HFFc6 (cell line): Measurements from ENCODE around the gene PIAS4. TPM values are rescaled to one million over a fixed set of nuclear protein-coding genes. Genes with fewer than 3 reads are reported as not detected.

Experiments used
- DNase-seq: peaks from one replicate; pipeline ENCODE4 v3.0.0-alpha.2; 2018
- H3K27ac Mint-ChIP-seq: 2 replicates; pipeline ENCODE4 v1.8.0; 2020; ENCODE audit warnings: mild to moderate bottlenecking, mixed read lengths
- H3K27me3 Mint-ChIP-seq: 2 replicates; pipeline ENCODE4 v1.8.0; 2021; ENCODE audit warnings: mild to moderate bottlenecking, moderate library complexity, mixed read lengths; ENCODE audit not compliant: insufficient read depth
- H3K36me3 Mint-ChIP-seq: 2 replicates; pipeline ENCODE4 v1.8.0; 2021; ENCODE audit warnings: low read depth, mixed read lengths
- H3K4me1 Mint-ChIP-seq: 2 replicates; pipeline ENCODE4 v1.8.0; 2020; ENCODE audit warnings: low read depth, mixed read lengths
- H3K4me3 Mint-ChIP-seq: 2 replicates; pipeline ENCODE4 v1.8.0; 2020; ENCODE audit warnings: mild to moderate bottlenecking, moderate library complexity, mixed read lengths
- H3K9me3 Mint-ChIP-seq: 2 replicates; pipeline ENCODE4 v1.8.0; 2020; ENCODE audit warnings: mild to moderate bottlenecking, mixed read lengths
- total RNA-seq, 6 experiments: library from RNA; stranded (reverse); fragmentation: NEBNext Ultra II Directional; extraction: Animal tissue kit (Norgen Biotek cat#: 25700); gene quantifications; 2 replicates in 1 of 6; 3 replicates in 5 of 6; pipeline ENCODE4 v1.2.3, GENCODE V29; 2021
- TF ChIP-seq, protein P1 (sequence below): fragments of 200-600 bp; sonication (generic); IDR thresholded peaks from 2 replicates; pipeline ENCODE4 v1.5.0; 2021; ENCODE audit warnings: antibody characterized with exemption, mild to moderate bottlenecking

Gene PIAS4
- total RNA-seq, 6 experiments from 2014 or later = 20.0 to 26.0 (median 23.3) TPM

DNA sequence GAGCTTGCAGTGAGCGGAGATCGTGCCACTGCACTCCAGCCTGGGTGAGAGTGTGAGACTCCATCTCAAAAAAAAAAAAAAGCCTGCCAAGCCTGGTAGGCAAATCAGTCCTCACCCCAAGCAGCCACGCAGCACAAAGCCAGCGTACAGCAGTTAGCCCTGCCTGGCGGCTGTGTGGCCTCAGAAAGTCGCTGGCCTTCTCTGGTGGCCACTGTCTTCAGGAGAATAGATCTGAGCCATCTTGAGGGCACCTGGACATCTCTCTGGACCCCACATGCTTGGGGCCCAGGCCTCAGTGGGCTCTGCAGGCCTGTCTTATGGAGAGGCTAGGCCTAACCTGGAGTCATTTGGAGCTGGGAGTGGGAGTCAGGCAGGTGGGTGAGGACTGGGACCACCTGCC is 23.0 kb downstream of the PIAS4 start:
- H3K4me3 Mint-ChIP-seq = no peak overlapping the region
- H3K36me3 Mint-ChIP-seq = no peaks in the 10 kb centered on the region
- no peak overlapping the region for H3K27ac Mint-ChIP-seq
- no peak for DNase-seq
- no peaks in the 10 kb centered on the region for H3K4me1 Mint-ChIP-seq
- peaks cover 10% of the 10 kb centered on the region for H3K27me3 Mint-ChIP-seq
- 0 out of 2 replicates have a peak, but pooled peaks cover 3% of the 10 kb centered on the region for H3K9me3 Mint-ChIP-seq
- TF ChIP-seq, protein P1, sequence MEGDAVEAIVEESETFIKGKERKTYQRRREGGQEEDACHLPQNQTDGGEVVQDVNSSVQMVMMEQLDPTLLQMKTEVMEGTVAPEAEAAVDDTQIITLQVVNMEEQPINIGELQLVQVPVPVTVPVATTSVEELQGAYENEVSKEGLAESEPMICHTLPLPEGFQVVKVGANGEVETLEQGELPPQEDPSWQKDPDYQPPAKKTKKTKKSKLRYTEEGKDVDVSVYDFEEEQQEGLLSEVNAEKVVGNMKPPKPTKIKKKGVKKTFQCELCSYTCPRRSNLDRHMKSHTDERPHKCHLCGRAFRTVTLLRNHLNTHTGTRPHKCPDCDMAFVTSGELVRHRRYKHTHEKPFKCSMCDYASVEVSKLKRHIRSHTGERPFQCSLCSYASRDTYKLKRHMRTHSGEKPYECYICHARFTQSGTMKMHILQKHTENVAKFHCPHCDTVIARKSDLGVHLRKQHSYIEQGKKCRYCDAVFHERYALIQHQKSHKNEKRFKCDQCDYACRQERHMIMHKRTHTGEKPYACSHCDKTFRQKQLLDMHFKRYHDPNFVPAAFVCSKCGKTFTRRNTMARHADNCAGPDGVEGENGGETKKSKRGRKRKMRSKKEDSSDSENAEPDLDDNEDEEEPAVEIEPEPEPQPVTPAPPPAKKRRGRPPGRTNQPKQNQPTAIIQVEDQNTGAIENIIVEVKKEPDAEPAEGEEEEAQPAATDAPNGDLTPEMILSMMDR = no peak

DNA sequence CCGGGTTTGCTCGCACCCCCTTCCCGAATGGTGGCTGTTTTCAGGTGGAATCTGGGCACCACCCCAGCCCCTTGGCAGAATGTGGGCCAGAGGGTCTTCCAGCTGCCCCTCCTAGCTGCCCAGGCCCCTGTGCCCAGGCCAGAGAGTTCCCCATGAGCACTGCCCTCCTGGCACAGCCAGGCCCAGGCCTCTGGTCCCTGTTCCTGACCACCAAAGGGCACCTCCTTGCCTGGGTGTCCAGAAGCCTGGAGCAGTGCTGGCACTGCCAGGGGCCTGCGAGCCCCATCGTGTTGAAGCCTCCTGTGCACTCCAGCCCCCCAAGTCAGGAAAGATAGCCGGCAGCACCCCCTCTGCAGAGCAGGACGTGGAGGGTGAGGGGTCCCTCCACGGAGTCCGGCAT is 23.4 kb downstream of the PIAS4 start:
- Mint-ChIP-seq H3K27ac (no peak overlapping the region), H3K4me3 (no peak overlapping the region), H3K4me1 (no peaks in the 10 kb centered on the region), H3K9me3 (0 out of 2 replicates have a peak, but pooled peaks cover 3% of the 10 kb centered on the region), H3K27me3 (peaks cover 10% of the 10 kb centered on the region), H3K36me3 (no peaks in the 10 kb centered on the region)
- DNase-seq = no peak
- TF ChIP-seq, protein P1 = no peak

DNA sequence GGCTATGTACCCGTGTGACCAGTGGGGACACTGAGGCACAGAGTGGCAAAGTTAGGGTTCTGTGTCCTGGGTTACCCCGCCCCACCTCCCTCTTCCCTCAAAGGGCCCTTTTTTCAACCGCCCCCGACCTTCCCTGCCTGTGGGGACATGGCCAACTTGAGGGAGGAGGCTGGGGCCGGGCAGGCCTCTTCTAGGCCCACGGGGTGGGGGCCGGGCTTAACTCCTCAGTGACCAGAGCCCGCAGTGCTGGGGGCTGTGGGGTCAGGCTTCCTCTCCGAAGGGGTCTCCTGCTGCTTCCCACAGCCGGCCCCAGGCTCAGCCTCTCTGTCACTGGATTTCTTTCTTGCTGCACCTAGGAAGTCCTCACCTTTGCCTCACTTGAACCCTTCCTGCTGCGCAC is 23.9 kb downstream of the PIAS4 start:
- Mint-ChIP-seq H3K27ac (no peak overlapping the region), H3K36me3 (no peaks in the 10 kb centered on the region), H3K4me1 (no peaks in the 10 kb centered on the region), H3K9me3 (0 out of 2 replicates have a peak, but pooled peaks cover 3% of the 10 kb centered on the region), H3K4me3 (no peak overlapping the region), H3K27me3 (peaks cover 10% of the 10 kb centered on the region)
- TF ChIP-seq, protein P1 = no peak
- no peak for DNase-seq

- TF ChIP-seq, protein P1 = no peak
- Mint-ChIP-seq H3K27ac (no peak overlapping the region), H3K9me3 (0 out of 2 replicates have a peak, but pooled peaks cover 3% of the 10 kb centered on the region), H3K36me3 (no peaks in the 10 kb centered on the region), H3K4me3 (no peak overlapping the region), H3K27me3 (peaks cover 3% of the 10 kb centered on the region), H3K4me1 (no peaks in the 10 kb centered on the region)
- no peak for DNase-seq
These were observed 24.9 kb downstream of the PIAS4 start for GRCh38 chr19:4032436-4032835.

GRCh38 chr19:4033028-4033956 is 25.8 kb downstream of the PIAS4 start:
- Mint-ChIP-seq H3K27me3 (peaks cover 2% of the 10 kb centered on the region), H3K4me3 (no peak overlapping the region; the same call in 1 of the 2 replicates), H3K27ac (no peak overlapping the region), H3K36me3 (no peaks in the 10 kb centered on the region), H3K9me3 (0 out of 2 replicates have a peak, but pooled peaks cover 3% of the 10 kb centered on the region), H3K4me1 (no peaks in the 10 kb centered on the region)
- DNase-seq = no peak
- TF ChIP-seq, protein P1 = no peak
